ENCODE measurements around the gene OR2J3.
"Not testable (repeated sequence)": the region's sequence is repeated elsewhere in the genome, so short reads cannot be mapped to it uniquely, and the experiment has no call there.

Gene OR2J3

DNA sequence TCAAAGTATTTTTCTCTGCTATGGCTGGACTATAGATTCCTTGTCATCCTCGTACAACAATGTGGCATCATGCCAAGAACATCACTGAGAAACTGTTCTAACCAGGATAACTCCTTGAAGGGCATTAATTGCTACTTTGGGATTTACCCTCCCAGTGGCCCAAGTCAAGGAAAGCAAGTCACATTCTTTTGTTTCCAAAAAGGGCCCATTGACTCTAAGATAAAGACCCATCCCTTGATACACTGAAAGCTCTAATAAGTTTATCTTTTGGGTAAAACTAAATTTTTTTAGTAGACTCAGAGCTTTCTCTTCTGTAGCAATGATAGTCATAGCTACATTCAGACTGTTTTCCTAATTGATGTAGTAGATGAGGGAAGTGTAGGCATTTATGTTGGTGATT, at the start of gene OR2J3:
TSS of gene OR2J3 (plus strand) at position 301 of the 400 bp plus-strand sequence. CDS start 3,833 bp downstream, outside the sequence.
- DNase-seq (ENCODE audit: low spot score): no peak

DNA sequence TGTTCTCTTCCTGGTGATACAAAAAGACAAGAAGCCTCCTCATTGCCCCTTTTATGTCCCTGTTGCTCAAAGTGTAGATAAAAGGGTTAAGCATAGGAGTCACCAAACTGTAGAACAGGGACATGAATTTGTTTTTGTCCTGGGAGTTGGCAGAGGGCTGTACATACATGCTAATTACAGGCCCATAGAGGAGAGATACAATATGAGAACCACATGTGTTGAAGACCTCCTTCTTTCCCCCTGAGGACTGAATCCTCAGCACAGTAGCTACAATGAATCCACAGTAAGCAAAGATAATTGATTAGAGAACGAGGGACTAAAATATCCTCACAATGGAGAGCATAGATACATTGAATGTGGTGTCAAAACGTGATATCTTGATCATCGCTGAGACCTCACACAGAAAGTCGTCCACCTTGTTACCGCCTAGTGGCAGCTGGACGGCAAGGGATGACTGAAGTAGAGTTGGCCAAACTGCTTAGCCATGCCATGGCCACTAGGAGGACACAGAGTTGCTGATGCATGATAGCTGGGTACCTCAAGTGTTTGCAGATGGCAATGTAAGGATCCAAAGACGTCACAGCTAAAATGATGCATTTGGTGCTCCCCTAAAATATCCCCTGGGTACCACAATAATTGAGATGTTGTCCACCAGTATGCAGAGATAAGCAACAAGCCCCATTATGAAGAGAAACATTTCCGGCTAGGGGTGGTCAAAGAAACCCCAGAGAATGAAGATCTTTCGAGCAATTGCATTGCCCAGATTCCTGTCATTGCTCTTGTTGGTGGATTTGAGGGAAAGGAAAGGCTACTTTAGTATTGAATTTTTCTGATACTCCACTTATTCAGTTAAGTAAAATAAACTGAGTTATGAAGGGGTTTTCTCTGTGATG, 35.8 kb upstream of the OR2J3 start:
- peak; percentile 2 for DNase-seq (ENCODE audit: low spot score)

- no peak for DNase-seq (ENCODE audit: low spot score)
Observed at GRCh38 chr6:29079203-29079602, 28.7 kb upstream of the OR2J3 start.

- no peak for DNase-seq (ENCODE audit: low spot score)
Observed at GRCh38 chr6:29081312-29081711, 26.5 kb upstream of the OR2J3 start.

DNA sequence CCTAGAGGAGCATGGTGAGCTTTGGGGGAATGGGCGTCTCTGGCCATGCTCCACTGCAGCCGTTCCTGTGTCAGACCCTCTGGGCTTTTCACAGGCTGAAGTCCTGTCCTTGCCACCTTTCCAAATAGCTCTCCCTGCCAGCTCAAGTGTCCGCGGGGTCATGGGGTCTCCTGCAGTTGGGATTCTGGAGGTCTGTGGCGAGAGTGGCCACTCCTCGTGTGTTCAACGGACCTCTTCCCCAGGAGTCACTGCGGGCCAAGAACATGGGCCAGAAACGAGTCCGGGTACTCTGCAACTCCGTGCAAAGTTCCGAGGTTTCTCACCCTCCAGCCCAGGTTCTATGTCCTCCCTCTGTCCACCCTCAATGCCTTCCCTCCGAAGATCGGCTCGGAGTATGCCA, 25.4 kb upstream of the OR2J3 start:
- no peak for DNase-seq (ENCODE audit: low spot score)

DNA sequence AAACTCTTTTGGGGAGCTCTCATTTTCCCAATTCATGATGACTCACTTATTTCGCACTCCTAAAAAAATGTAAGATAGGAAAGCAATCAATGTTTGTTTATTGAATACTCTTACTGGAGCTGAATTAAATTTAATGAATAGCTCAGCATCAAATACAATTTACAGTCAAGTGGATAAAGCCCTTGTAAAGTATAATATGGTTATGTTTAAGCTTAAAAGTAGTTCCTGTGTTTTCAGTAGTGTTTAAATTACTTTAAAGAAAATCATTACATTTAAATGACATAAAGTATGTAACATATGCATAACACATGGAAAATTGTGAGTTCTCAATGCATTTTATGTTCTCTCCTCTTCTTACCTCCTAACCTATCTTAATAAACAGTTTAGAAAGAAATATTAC, 20.6 kb upstream of the OR2J3 start, which contains the start of gene OR2B3:
TSS of gene OR2B3 (minus strand) at position 101 of the 400 bp plus-strand sequence. CDS start at position 36, 65 bp downstream.
- no peak for DNase-seq (ENCODE audit: low spot score)

GRCh38 chr6:29092957-29093356, 14.9 kb upstream of the OR2J3 start:
- DNase-seq (ENCODE audit: low spot score): no peak

DNA sequence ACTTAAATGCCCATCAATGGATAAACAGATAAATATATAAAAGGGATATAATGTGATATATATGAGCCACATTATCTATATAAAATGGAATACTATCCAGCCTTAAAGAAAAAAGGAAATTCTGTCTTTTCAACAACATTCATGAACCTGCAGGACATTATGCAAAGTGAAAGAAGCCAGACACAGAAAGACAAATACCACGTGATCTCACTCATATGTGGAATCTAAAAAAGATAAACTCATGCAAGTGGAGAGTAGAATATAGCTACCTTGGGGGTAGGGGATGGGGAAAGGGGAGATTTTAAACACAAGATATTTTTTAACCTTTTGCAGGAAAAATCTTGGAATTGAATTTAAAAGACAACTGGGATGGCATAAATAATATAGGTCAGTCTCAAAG, 10.1 kb upstream of the OR2J3 start:
- no peak for DNase-seq (ENCODE audit: low spot score)

DNA sequence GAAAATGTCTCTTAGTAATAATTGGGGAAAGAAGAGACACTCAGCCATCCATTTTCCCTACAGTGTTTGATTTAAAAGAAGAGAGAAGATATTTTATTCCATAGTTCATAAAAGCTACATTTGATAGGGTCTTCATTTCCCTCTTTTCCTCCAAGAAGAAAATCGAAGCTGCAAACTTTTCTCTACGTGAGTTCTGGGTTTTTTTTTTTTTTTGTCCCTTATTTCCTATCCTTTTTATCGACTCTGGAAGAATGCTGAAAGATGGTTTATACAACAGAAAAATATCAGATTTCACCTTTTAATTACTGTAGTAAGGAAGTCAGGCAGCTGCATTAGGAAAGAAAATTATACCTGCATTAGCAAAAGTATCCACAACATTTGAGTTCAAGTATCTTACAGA, 8.7 kb upstream of the OR2J3 start, which contains the start of gene OR2J1:
TSS of gene OR2J1 (plus strand) at position 301 of the 400 bp plus-strand sequence. CDS start 1,453 bp downstream, outside the sequence.
- DNase-seq (ENCODE audit: low spot score): no peak

DNA sequence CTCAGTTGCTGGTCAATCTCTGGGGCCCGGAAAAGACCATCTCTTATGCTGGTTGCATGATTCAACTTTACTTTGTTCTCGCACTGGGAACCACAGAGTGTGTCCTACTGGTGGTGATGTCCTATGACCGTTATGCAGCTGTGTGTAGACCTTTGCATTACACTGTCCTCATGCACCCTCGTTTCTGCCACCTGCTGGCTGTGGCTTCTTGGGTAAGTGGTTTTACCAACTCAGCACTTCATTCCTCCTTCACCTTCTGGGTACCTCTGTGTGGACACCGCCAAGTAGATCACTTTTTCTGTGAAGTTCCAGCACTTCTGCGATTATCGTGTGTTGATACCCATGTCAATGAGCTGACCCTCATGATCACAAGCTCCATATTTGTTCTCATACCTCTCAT, 4.3 kb downstream of the OR2J3 start:
- no peak for DNase-seq (ENCODE audit: low spot score)

DNA sequence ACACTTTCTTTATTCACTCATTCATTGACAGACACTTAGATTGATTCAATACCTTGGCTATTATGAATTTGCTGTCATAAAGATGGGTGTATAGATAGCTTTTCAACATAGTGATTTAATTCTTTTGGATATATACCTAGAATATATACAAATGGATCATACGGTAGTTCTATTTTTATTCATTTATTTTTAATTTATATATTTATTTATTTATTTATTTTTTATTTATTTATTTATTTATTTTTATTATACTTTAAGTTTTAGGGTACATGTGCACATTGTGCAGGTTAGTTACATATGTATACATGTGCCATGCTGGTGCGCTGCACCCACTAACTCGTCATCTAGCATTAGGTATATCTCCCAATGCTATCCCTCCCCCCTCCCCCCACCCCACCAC, 7.1 kb downstream of the OR2J3 start:
- DNase-seq (ENCODE audit: low spot score): not testable (repeated sequence)

GRCh38 chr6:29129326-29130012, 21.6 kb downstream of the OR2J3 start:
- no peak for DNase-seq (ENCODE audit: low spot score)

- DNase-seq (ENCODE audit: low spot score): no peak
Observed at GRCh38 chr6:29130644-29131043, 22.8 kb downstream of the OR2J3 start.

DNA sequence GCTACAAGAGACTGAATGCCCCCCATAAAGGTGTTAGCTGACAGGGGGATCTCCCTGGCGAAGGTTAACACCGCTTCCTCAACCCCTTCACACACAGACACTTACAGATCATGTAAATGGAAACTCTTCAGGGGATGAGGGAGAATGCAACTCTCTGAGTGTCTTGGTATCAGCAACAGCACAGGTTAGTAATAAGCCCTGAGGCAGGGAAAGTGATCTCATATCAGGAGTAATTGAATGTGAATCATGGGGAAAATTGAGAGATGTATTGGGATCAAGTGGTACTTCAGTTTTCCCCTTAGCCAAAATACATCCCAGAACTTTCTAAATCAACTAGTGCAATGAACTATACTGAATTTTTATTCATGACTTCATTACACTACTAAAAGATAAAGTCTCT, 23.8 kb downstream of the OR2J3 start:
- no peak for DNase-seq (ENCODE audit: low spot score)

GRCh38 chr6:29137724-29138123, 29.9 kb downstream of the OR2J3 start:
- DNase-seq (ENCODE audit: low spot score): no peak

DNA sequence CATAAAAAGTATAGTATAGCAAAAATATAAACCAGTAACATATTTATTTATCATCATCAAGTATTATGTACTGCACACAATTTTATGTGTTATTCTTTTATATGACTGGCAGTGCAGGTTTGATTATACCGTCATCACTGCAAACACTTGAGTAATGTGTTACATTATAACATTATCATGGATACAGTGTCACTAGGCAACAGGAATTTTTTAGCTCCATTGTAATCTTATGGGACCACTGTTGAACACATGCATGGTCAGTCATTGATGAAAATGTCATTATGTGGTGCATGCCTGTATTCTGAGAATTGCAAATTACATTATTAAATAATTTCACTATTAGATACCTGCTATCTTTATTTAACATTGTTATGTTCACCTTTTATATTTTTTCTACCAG, 33.7 kb downstream of the OR2J3 start:
- no peak for DNase-seq (ENCODE audit: low spot score)

GRCh38 chr6:29142309-29142708, 34.5 kb downstream of the OR2J3 start:
- no peak for DNase-seq (ENCODE audit: low spot score)

DNA sequence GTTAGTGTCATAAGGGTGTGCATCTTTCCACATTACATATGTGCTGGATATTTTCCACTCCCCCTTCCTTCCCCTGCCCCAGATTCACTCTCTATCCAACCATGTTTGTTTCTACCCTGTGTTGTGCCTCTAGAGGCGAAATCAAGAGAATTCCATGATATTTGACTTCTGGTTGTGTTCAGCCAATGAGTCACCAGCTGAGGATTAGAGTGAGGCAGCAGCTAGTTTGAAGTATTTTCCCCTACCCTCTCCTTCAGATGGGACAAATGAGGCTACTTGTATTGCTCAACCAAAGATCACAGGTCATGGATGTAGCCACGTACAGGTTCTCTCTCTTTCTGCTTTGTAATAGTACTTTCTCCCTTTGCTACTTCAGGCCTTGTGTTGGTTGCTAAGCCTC, 38.3 kb downstream of the OR2J3 start:
- DNase-seq (ENCODE audit: low spot score): no peak

GRCh38 chr6:29147074-29147473, 39.2 kb downstream of the OR2J3 start:
- no peak for DNase-seq (ENCODE audit: low spot score)

DNA sequence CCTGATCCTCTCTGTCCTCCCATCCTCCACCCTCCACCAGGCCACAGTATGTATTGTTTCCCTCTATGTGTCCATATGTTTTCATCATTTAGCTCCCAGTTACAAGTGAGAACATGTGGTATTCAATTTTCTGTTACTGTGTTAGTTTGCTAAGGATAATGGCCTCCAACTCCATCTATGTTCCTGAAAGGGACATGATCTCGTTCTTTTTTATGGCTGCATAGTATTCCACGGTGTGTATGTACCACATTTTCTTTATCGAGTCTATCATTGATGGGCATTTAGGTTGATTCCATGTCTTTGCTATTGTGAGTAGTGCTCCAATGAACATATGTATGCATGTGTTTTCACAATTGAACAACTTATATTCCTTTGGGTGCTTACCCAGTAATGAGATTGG, 41.6 kb downstream of the OR2J3 start:
- DNase-seq (ENCODE audit: low spot score): not testable (repeated sequence)

DNA sequence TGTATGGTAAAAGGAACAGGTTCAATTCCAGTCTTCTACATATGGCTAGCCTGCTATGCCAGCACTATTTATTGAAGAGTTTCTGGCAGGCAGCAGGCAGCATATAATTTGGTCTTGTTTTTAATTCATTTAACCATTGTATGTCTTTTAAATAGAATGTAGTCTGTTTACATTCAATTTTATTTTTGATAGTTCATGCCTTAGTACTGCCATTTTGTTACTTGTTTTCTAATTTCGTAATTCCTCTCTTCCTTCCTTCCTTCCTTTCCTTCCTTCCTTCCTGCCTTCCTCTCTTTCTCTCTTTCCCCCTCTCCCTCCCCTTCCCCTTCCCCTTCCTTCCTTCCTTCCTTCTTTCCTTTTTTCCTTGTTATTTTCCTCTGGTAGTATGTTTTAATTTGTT, 45.2 kb downstream of the OR2J3 start:
- DNase-seq (ENCODE audit: low spot score): no peak

DNA sequence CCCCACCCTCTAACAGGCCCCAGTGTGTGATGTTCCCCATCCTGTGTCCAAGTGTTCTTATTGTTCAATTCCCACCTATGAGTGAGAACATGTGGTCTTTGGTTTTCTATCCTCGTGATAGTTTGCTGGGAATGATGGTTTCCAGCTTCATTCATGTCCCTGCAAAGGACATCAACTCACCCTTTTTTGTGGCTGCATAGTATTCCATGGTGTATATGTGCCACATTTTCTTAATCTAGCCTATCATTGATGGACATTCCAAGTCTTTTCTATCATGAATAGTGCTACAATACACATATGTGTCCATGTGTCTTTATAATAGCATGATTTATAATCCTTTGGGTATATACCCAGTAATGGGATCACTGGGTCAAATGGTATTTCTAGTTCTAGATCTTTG, 47.3 kb downstream of the OR2J3 start:
- DNase-seq (ENCODE audit: low spot score): not testable (repeated sequence)

- not testable (repeated sequence) for DNase-seq (ENCODE audit: low spot score)
Observed at GRCh38 chr6:29159922-29160321, 52.1 kb downstream of the OR2J3 start.

Measured in hepatic stellate cell (primary cell).